Ishikawa (cell line): Measurements from ENCODE around the gene CACNB4.

Experiments used
- CEBPB ChIP-seq: IDR thresholded peaks from 2 replicates; pipeline ENCODE4 v1.6.1; 2012
- CREB1 ChIP-seq: IDR thresholded peaks from 2 replicates; pipeline ENCODE4 v1.6.1; 2012; ENCODE audit warnings: low read depth
- EGR1 ChIP-seq: IDR thresholded peaks from 2 replicates; pipeline ENCODE4 v1.6.1; 2012
- EP300 ChIP-seq: IDR thresholded peaks from 2 replicates; pipeline ENCODE4 v1.6.1; 2012; ENCODE audit warnings: borderline replicate concordance
- FOXM1 ChIP-seq: IDR thresholded peaks from 2 replicates; pipeline ENCODE4 v1.6.1; 2012; ENCODE audit warnings: low read depth, borderline replicate concordance
- NFIC ChIP-seq: IDR thresholded peaks from 2 replicates; pipeline ENCODE4 v1.6.1; 2012
- RAD21 ChIP-seq: IDR thresholded peaks from 2 replicates; pipeline ENCODE4 v1.6.1; 2012; ENCODE audit warnings: low read depth
- TAF1 ChIP-seq: IDR thresholded peaks from 2 replicates; pipeline ENCODE4 v1.6.1; 2012; ENCODE audit warnings: low read depth, mild to moderate bottlenecking
- TCF12 ChIP-seq: IDR thresholded peaks from 2 replicates; pipeline ENCODE4 v1.6.1; 2012; ENCODE audit warnings: low read depth
- TEAD4 ChIP-seq: IDR thresholded peaks from 2 replicates; pipeline ENCODE4 v1.6.1; 2012
- YY1 ChIP-seq: IDR thresholded peaks from 2 replicates; pipeline ENCODE4 v1.6.1; 2012; ENCODE audit warnings: low read depth
- ZBTB7A ChIP-seq: IDR thresholded peaks from 2 replicates; pipeline ENCODE4 v1.6.1; 2012; ENCODE audit warnings: low read depth
- TF ChIP-seq, protein P1 (sequence below): IDR thresholded peaks from 2 replicates; pipeline ENCODE4 v1.6.1; 2012
- TF ChIP-seq, protein P2 (sequence below): IDR thresholded peaks from 2 replicates; pipeline ENCODE4 v1.6.1; 2012; ENCODE audit warnings: low read depth, mild to moderate bottlenecking
- TF ChIP-seq, protein P3 (sequence below): IDR thresholded peaks from 2 replicates; pipeline ENCODE4 v1.6.1; 2012

CACNB4 gene

DNA sequence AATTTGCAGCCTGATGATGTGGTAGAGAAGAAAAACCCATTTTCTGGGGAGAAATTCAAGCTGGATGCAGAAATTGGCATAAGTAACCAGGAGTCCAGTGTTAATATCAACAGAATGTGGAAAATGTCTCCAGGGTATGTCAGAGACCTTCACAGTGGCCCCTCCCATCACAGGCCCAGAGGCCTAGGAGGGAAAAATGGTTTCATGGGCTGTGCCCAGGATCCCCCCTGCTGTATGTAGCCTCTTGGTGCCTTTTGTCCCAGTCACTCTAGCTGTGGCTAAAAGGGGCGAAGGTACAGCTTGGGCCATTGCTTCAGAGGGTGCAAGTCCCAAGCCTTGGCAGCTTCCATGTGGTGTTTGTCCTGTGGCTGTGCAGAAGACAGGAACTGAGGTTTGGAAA is 40.2 kb downstream of the CACNB4 start:
- TF ChIP-seq TAF1 (no peak), CEBPB (no peak), YY1 (no peak), EGR1 (no peak), RAD21 (no peak), TEAD4 (no peak), TCF12 (no peak), NFIC (no peak), CREB1 (no peak), ZBTB7A (no peak), EP300 (no peak), FOXM1 (no peak)
- TF ChIP-seq, protein P1, sequence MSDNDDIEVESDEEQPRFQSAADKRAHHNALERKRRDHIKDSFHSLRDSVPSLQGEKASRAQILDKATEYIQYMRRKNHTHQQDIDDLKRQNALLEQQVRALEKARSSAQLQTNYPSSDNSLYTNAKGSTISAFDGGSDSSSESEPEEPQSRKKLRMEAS: no peak
- TF ChIP-seq, protein P2, sequence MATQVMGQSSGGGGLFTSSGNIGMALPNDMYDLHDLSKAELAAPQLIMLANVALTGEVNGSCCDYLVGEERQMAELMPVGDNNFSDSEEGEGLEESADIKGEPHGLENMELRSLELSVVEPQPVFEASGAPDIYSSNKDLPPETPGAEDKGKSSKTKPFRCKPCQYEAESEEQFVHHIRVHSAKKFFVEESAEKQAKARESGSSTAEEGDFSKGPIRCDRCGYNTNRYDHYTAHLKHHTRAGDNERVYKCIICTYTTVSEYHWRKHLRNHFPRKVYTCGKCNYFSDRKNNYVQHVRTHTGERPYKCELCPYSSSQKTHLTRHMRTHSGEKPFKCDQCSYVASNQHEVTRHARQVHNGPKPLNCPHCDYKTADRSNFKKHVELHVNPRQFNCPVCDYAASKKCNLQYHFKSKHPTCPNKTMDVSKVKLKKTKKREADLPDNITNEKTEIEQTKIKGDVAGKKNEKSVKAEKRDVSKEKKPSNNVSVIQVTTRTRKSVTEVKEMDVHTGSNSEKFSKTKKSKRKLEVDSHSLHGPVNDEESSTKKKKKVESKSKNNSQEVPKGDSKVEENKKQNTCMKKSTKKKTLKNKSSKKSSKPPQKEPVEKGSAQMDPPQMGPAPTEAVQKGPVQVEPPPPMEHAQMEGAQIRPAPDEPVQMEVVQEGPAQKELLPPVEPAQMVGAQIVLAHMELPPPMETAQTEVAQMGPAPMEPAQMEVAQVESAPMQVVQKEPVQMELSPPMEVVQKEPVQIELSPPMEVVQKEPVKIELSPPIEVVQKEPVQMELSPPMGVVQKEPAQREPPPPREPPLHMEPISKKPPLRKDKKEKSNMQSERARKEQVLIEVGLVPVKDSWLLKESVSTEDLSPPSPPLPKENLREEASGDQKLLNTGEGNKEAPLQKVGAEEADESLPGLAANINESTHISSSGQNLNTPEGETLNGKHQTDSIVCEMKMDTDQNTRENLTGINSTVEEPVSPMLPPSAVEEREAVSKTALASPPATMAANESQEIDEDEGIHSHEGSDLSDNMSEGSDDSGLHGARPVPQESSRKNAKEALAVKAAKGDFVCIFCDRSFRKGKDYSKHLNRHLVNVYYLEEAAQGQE: no peak
- TF ChIP-seq, protein P3, sequence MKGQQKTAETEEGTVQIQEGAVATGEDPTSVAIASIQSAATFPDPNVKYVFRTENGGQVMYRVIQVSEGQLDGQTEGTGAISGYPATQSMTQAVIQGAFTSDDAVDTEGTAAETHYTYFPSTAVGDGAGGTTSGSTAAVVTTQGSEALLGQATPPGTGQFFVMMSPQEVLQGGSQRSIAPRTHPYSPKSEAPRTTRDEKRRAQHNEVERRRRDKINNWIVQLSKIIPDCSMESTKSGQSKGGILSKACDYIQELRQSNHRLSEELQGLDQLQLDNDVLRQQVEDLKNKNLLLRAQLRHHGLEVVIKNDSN: no peak

DNA sequence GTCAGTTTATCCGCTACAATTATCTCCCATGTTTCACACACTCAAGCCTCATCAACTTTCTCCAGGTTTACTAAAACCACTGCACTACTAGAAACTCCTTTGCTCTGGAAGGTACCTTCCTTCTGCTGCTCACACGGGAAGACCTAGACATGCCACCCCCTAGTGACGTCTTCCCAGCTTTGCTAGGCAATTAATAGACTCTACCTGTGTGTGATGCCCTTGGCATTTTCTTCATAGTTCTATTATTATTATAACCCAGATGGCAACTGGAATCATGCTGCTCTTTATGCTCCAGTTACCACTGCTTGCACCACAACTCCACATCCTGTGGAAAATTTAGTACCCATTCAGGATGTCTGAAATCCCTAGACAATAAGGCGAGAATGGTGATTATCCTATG is 42.4 kb downstream of the CACNB4 start:
- TF ChIP-seq TAF1 (no peak), EGR1 (no peak), NFIC (no peak), ZBTB7A (no peak), YY1 (no peak), EP300 (no peak), RAD21 (no peak), TCF12 (no peak), TEAD4 (no peak), CEBPB (no peak), CREB1 (no peak), FOXM1 (no peak)
- TF ChIP-seq, protein P3: no peak
- TF ChIP-seq, protein P1: no peak
- TF ChIP-seq, protein P2: no peak

DNA sequence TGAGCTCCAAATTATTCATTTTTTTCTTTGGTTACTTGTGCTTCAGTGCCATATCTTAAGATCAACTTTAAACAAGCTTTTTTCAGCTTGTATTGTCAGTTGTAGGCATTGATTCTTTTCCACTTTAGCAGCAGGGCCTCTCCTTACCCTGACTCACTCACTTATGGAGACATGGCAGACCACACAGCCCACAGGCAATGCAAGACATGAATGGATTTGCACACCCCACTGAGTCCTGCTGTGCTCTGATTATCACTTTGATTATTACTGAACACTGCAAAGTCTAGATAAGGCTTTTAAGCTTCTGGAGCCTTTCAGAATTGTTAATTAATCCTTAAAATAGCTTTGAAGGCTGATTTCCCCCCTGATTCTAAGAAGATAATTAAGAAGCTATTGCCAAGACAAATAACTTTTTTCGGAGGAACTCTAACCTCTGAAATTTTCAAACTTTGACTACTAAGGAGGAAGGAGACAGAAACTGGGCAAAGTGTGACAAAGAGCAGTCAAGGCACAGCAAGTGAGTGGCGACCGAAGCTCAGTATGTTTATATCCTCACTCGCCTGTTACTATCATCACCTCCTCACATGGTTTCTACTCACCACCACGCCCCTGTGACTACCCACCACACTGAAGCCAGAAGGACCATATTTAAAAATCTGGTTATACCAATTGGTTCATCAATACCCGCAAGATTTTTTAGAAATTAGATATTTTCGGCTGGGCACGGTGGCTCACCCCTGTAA is 43.3 kb downstream of the CACNB4 start:
- no peak for TF ChIP-seq TEAD4
- no peak for TF ChIP-seq TCF12
- no peak for TF ChIP-seq TAF1
- TF ChIP-seq CEBPB: no peak
- no peak for TF ChIP-seq EP300
- TF ChIP-seq NFIC: no peak
- TF ChIP-seq, protein P3: no peak
- TF ChIP-seq EGR1: no peak
- no peak for TF ChIP-seq RAD21
- no peak for TF ChIP-seq YY1
- no peak for TF ChIP-seq CREB1
- no peak for TF ChIP-seq FOXM1
- TF ChIP-seq, protein P1: no peak
- TF ChIP-seq ZBTB7A: no peak
- TF ChIP-seq, protein P2: no peak
